Heart left ventricle (tissue), 13 donors: Measurements from ENCODE around the gene IGF2BP1.

Experiments
- CTCF ChIP-seq, 12 donors: fragments of 200-600 bp; sonication (generic) in 4 of 12; IDR thresholded peaks; one replicate each; pipeline versions ENCODE4 v1.5.0 to v1.8.0; 2018 to 2022; ENCODE audit warnings: antibody characterized with exemption in 12 of 12, mild to moderate bottlenecking in 5 of 12
- POLR2A ChIP-seq, 2 donors: fragments of 450-650 bp; IDR thresholded peaks; one replicate each; pipeline ENCODE4 v1.6.1; 2017; ENCODE audit warnings: antibody characterized with exemption in 2 of 2, mild to moderate bottlenecking in 2 of 2, moderate library complexity in 2 of 2
- donor health status: ischemic (EF 13 %, LVEDD 7.1; RV severe dilation, severe dysfunction).
- donor health status: DM: no; HTN: yes; CAD: no.
- donor health status: DM: no; HTN: no; CAD: no.
- donor health status: ischemic (EF 25% LVEDD 6.9; RV normal size, moderate dysfunction).
- donor health status: ischemic (EF 25% LVEDD 5.7; RV mildly dilated, moderate dysfunction).
- donor health status: ischemic (EF 35%, LVEDD 5.7; RV mildly dilated, moderate dysfunction).
- donor health status: nonischemic (EF 11% LVEDD 7.7; RV severe dilation, severe dysfunction).
- donor health status: DM: yes; HTN: yes; CAD: no.
- donor health status: PGD.
- donor health status: ischemic (EF 29% LVEDD 5.4; RV normal size, mild dysfunction).
- donor health status: nonischemic (EF 23%, LVEDD 6.1; RV moderate dilation, normal function).

GRCh38 chr17:49085565-49086315 lies 88.6 kb downstream of the IGF2BP1 start:
- no peak for TF ChIP-seq CTCF (IDR thresholded peaks at IDR 0.05)
- no peak for TF ChIP-seq POLR2A (IDR thresholded peaks at IDR 0.05)
